Mesendoderm (in vitro differentiated cells): ENCODE data around the gene METTL2B. TPM values are rescaled to one million over a fixed set of nuclear protein-coding genes. Genes with fewer than 3 reads are reported as not detected.
A peak's percentile ranks its signal among the peaks of the same experiment; 100 is the strongest.
"Not testable (repeated sequence)": the region's sequence is repeated elsewhere in the genome, so short reads cannot be mapped to it uniquely, and the experiment has no call there.

Experiments
- DNase-seq: peaks from one replicate; pipeline ENCODE4 v3.0.0; 2013
- H2AK5ac ChIP-seq: 2 replicates; pipeline ENCODE4 v1.6.1; 2013; ENCODE audit warnings: low read length, inconsistent platforms
- H2BK120ac ChIP-seq: 2 replicates; pipeline ENCODE4 v1.6.1; 2013; ENCODE audit warnings: low read depth, mild to moderate bottlenecking, low read length, moderate library complexity, mixed read lengths
- H2BK15ac ChIP-seq: replicated peaks from 2 replicates; pipeline ENCODE4 v1.6.1; 2013; ENCODE audit warnings: low read depth, mild to moderate bottlenecking, moderate library complexity
- H2BK5ac ChIP-seq: 2 replicates; pipeline ENCODE4 v1.6.1; 2013; ENCODE audit warnings: low read length, inconsistent platforms
- H3K18ac ChIP-seq: 2 replicates; pipeline ENCODE4 v1.6.1; 2013; ENCODE audit warnings: mild to moderate bottlenecking, low read length, mixed read lengths
- H3K23ac ChIP-seq: one replicate; pipeline ENCODE4 v1.6.1; 2013; ENCODE audit warnings: low read length
- H3K27ac ChIP-seq: 2 replicates; pipeline ENCODE4 v1.5.1; 2013; ENCODE audit warnings: low read depth, mild to moderate bottlenecking, inconsistent platforms, low read length, moderate library complexity
- H3K27me3 ChIP-seq: 2 replicates; pipeline ENCODE4 v1.6.1; 2013; ENCODE audit warnings: low read length, control low read depth, mild to moderate bottlenecking, inconsistent platforms; ENCODE audit not compliant: insufficient read depth, poor library complexity
- H3K36me3 ChIP-seq: 2 replicates; pipeline ENCODE4 v1.6.1; 2013; ENCODE audit warnings: low read length, inconsistent platforms; ENCODE audit not compliant: control insufficient read depth, insufficient read depth
- H3K4ac ChIP-seq: one replicate; pipeline ENCODE4 v1.6.1; 2013; ENCODE audit warnings: low read depth, mild to moderate bottlenecking, low read length, moderate library complexity
- H3K4me1 ChIP-seq: 2 replicates; pipeline ENCODE4 v1.6.1; 2013; ENCODE audit warnings: low read depth, low read length, inconsistent platforms; ENCODE audit not compliant: control insufficient read depth
- H3K4me2 ChIP-seq: 2 replicates; pipeline ENCODE4 v1.6.1; 2013; ENCODE audit warnings: low read length
- H3K4me3 ChIP-seq: 2 replicates; pipeline ENCODE4 v1.5.1; 2013; ENCODE audit warnings: mild to moderate bottlenecking, low read length
- H3K56ac ChIP-seq: one replicate; pipeline ENCODE4 v1.6.1; 2013; ENCODE audit warnings: low read length
- H3K79me1 ChIP-seq: 2 replicates; pipeline ENCODE4 v1.6.1; 2013; ENCODE audit warnings: low read length, inconsistent platforms
- H3K79me2 ChIP-seq: 2 replicates; pipeline ENCODE4 v1.6.1; 2013; ENCODE audit warnings: mild to moderate bottlenecking, low read length; ENCODE audit not compliant: control insufficient read depth, insufficient read depth
- H3K9ac ChIP-seq: 2 replicates; pipeline ENCODE4 v1.6.1; 2013; ENCODE audit warnings: low read length, inconsistent platforms
- H4K5ac ChIP-seq: one replicate; pipeline ENCODE4 v1.6.1; 2013; ENCODE audit warnings: low read length
- H4K8ac ChIP-seq: one replicate; pipeline ENCODE4 v1.6.1; 2013; ENCODE audit warnings: low read depth, mild to moderate bottlenecking, control low read depth, low read length, moderate library complexity
- WGBS: extraction: QIAGEN DNeasy Blood & Tissue Kit; methylation state at CpG from one replicate; pipeline ENCODE4 v1.1.7; 2013; ENCODE audit warnings: low lambda C conversion rate, missing lambda C conversion rate; ENCODE audit not compliant: insufficient coverage; ENCODE audit errors: extremely low coverage; 5-methylcytosine and 5-hydroxymethylcytosine counted together
- polyA plus RNA-seq, 2 experiments: library from polyadenylated mRNA; stranded (reverse); fragments of 200-250 nt; gene quantifications; one replicate each; pipeline ENCODE4 v1.2.3, GENCODE V29; 2013

Gene METTL2B, protein sequence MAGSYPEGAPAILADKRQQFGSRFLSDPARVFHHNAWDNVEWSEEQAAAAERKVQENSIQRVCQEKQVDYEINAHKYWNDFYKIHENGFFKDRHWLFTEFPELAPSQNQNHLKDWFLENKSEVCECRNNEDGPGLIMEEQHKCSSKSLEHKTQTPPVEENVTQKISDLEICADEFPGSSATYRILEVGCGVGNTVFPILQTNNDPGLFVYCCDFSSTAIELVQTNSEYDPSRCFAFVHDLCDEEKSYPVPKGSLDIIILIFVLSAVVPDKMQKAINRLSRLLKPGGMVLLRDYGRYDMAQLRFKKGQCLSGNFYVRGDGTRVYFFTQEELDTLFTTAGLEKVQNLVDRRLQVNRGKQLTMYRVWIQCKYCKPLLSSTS
- polyA plus RNA-seq (2013, experiment 1 of 2): 28.8 TPM
- 27.4 TPM for polyA plus RNA-seq (2013, experiment 2 of 2)

DNA sequence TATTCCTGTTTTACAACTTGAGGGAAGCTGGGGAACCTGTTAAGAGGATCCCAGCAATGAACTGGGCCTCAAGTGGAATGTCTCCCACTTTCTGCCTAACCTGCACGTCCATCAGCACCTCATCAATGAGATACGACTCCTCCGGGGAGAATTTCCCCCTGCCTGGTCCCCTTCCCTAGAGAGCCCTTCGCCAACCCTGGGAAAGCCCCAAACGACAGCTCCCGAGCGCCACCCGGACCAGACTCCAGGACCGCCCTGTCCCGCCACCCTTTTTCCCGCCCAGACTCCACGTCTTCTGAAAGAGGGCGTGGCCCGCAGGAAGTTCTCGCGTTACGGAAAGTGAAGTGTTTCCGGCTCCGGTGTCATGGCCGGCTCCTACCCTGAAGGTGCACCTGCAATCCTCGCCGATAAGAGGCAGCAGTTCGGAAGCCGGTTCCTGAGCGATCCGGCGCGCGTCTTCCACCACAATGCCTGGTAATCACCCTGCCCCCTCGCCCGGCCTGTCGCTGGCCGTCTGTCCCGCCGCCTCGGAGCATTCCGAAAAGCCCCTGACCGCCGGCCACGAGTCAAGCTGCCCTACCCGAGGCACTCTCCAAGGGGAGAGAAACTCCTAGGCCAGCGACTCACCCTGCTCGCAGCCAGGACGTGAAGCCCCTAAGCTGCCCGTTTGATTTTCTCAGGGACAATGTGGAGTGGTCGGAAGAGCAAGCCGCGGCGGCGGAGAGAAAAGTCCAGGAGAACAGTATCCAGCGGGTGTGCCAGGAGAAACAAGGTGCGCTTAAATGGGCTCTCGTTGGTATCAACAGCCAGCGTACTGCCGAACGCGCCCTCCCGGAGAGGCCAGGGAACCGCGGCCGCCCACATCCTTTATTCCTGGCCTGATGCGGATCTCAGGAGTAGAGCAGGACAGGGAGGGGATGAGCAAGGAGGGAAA, at the start of gene METTL2B:
Gene METTL2B, plus strand, starts transcription at position 347 of the 934 bp plus-strand sequence. Its CDS starts 18 bp downstream, at position 365.
- peak within 1 kb of the TSS; percentile 43 for H3K27ac ChIP-seq
- not testable (repeated sequence) for H3K79me1 ChIP-seq, H2BK5ac ChIP-seq, H2BK15ac ChIP-seq, H4K8ac ChIP-seq, H4K5ac ChIP-seq, H3K79me2 ChIP-seq, H3K4me1 ChIP-seq, H3K23ac ChIP-seq, H2AK5ac ChIP-seq, H3K36me3 ChIP-seq, H2BK120ac ChIP-seq, H3K27me3 ChIP-seq
- peak within 1 kb of the TSS; percentile 64 for H3K4me2 ChIP-seq
- peak within 1 kb of the TSS; percentile 7 for H3K4ac ChIP-seq
- no CpG with 5 or more reads among the region's 62 CpGs for WGBS
- H3K56ac ChIP-seq: peak within 1 kb of the TSS; percentile 90
- H3K9ac ChIP-seq: peak within 1 kb of the TSS; percentile 75
- peak within 1 kb of the TSS; percentile 77 for H3K4me3 ChIP-seq
- peak; percentile 98 for DNase-seq
- peak within 1 kb of the TSS; percentile 39 for H3K18ac ChIP-seq

DNA sequence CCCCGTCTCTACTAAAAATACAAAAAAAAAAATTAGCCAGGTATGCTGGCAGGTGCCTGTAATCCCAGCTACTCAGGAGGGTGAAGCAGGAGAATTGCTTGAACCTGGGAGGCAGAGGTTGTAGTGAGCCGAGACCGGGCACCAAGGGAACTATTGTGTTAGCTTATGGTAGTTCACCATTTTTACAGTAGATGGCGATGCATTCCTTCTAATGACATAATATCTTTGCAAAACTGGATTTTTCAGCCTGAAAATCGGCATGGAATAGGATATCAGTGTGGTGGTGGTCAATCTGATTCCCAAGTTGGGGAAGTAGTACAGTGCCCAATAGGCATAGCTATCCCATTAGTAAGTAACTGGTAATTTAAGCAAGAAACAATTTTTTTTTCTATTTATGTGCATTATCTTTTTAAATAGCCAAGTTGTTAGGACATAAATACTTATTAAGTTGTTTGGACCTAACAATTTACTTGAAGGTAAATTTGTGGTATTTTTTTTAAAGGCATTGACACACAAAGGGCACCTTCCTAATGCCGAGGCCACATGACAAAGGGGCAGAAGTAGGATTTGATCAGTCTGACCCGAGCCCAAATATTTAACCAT, 49.2 kb upstream of the METTL2B start:
- no peak overlapping the region for H3K4ac ChIP-seq
- H2AK5ac ChIP-seq: no peak overlapping the region
- no peaks in the 10 kb centered on the region for H3K79me1 ChIP-seq
- WGBS: no CpG with 5 or more reads among the region's 7 CpGs
- H2BK5ac ChIP-seq: no peak overlapping the region
- no peak overlapping the region for H3K23ac ChIP-seq
- H3K56ac ChIP-seq: no peak overlapping the region
- no peak overlapping the region for H3K4me3 ChIP-seq
- no peak overlapping the region for H3K9ac ChIP-seq
- no peak overlapping the region for H4K8ac ChIP-seq
- no peaks in the 10 kb centered on the region for H3K79me2 ChIP-seq
- DNase-seq: peak; percentile 70
- no peaks in the 10 kb centered on the region for H3K27me3 ChIP-seq
- no peaks in the 10 kb centered on the region for H3K36me3 ChIP-seq
- no peak overlapping the region for H4K5ac ChIP-seq
- H3K27ac ChIP-seq: no peak overlapping the region
- no peak overlapping the region for H2BK15ac ChIP-seq
- H3K18ac ChIP-seq: no peak overlapping the region
- H3K4me1 ChIP-seq: no peaks in the 10 kb centered on the region
- H2BK120ac ChIP-seq: no peak overlapping the region
- H3K4me2 ChIP-seq: no peak overlapping the region

DNA sequence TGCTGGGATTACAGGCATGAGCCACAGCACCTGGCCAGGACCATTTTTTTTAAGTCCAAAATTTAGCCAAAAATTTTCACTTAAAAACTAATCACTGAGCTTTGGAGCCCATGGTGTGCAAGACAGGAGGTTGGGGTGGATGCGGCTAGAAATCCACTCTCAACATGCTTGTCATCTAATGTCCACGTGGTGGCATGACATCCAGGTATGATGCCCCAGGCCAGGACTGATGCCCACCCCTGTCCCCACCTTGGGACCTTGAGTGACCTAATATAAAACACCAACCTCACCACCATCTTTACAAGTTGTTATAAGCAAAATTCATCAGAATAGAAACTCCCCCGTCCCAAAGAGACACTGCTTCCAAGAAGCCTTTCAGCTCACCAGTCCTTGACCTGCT, 46.3 kb upstream of the METTL2B start:
- Histone ChIP-seq H3K18ac (no peak overlapping the region), H3K23ac (no peak overlapping the region), H2BK120ac (no peak overlapping the region), H3K9ac (no peak overlapping the region), H3K4me2 (no peak overlapping the region), H3K79me2 (no peaks in the 10 kb centered on the region), H3K56ac (no peak overlapping the region), H3K79me1 (no peaks in the 10 kb centered on the region), H3K4me1 (peaks cover 3% of the 10 kb centered on the region), H3K4me3 (no peak overlapping the region), H4K5ac (no peak overlapping the region), H3K27ac (no peak overlapping the region), H2BK15ac (no peak overlapping the region), H2AK5ac (no peak overlapping the region), H3K27me3 (no peaks in the 10 kb centered on the region), H2BK5ac (no peak overlapping the region), H3K36me3 (no peaks in the 10 kb centered on the region), H3K4ac (no peak overlapping the region), H4K8ac (no peak overlapping the region)
- no CpG with 5 or more reads among the region's 3 CpGs for WGBS
- no peak for DNase-seq

DNA sequence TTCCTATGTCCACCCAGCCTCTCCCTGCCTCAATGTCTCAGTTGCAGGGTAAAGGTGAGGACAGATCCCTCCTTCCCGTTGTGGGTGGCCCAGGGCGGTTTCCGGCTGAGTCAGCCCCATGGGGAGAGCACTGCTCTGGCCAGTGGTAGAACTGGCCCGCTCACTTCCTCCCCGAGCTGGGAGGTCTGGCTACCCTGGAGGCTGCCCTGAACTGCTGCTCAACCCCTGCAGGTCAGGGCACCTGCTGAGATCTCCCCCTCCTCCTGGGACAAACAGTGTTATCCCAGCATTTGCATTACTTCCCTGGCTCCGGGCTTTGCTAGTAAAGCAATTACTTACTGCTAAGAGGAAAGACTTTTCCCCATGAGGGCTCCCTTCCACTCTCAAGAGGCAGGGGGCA, 45.3 kb upstream of the METTL2B start:
- H2BK5ac ChIP-seq: no peak overlapping the region
- no peak overlapping the region for H3K56ac ChIP-seq
- H3K79me1 ChIP-seq: no peaks in the 10 kb centered on the region
- no peak overlapping the region for H2BK15ac ChIP-seq
- H3K27me3 ChIP-seq: no peaks in the 10 kb centered on the region
- no peak overlapping the region for H3K4ac ChIP-seq
- no peak overlapping the region for H4K5ac ChIP-seq
- no peak overlapping the region for H4K8ac ChIP-seq
- H3K23ac ChIP-seq: no peak overlapping the region
- H2AK5ac ChIP-seq: no peak overlapping the region
- no peaks in the 10 kb centered on the region for H3K79me2 ChIP-seq
- no peak overlapping the region for H3K9ac ChIP-seq
- H3K4me1 ChIP-seq: peaks cover 5% of the 10 kb centered on the region
- H3K4me3 ChIP-seq: no peak overlapping the region
- no peak overlapping the region for H3K4me2 ChIP-seq
- DNase-seq: peak; percentile 53
- H2BK120ac ChIP-seq: no peak overlapping the region
- no peaks in the 10 kb centered on the region for H3K36me3 ChIP-seq
- WGBS: no CpG with 5 or more reads among the region's 6 CpGs
- no peak overlapping the region for H3K18ac ChIP-seq
- no peak overlapping the region for H3K27ac ChIP-seq

DNA sequence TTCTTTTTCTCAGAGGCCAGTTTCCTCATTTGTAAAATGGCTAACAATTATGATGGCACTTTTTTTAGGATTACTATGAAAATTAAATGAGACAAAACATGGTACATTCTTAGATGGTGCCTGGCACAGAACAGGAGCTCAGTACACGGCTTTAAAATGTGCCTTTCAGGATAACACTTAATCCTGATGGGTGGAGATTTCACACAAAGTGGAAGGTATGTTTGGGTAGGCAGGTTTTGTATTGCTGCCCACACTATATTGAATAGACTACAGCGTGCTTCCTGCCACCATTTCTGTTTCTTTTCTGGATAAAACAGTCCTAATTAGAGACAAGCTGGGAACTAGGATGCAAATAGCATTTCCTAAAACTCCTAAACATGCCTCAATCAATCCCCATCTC, 44.8 kb upstream of the METTL2B start:
- no peak overlapping the region for H3K4me2 ChIP-seq
- H3K79me2 ChIP-seq: no peaks in the 10 kb centered on the region
- H3K27me3 ChIP-seq: no peaks in the 10 kb centered on the region
- H3K56ac ChIP-seq: no peak overlapping the region
- no peak overlapping the region for H3K4me3 ChIP-seq
- H3K4ac ChIP-seq: no peak overlapping the region
- no peak overlapping the region for H3K27ac ChIP-seq
- no peak overlapping the region for H3K18ac ChIP-seq
- H4K8ac ChIP-seq: no peak overlapping the region
- H2AK5ac ChIP-seq: no peak overlapping the region
- H3K79me1 ChIP-seq: no peaks in the 10 kb centered on the region
- H2BK5ac ChIP-seq: no peak overlapping the region
- no peaks in the 10 kb centered on the region for H3K36me3 ChIP-seq
- WGBS: no CpG with 5 or more reads among the region's 2 CpGs
- H2BK15ac ChIP-seq: no peak overlapping the region
- no peak overlapping the region for H3K23ac ChIP-seq
- no peak overlapping the region for H3K9ac ChIP-seq
- DNase-seq: no peak
- H4K5ac ChIP-seq: no peak overlapping the region
- H3K4me1 ChIP-seq: peaks cover 5% of the 10 kb centered on the region
- H2BK120ac ChIP-seq: no peak overlapping the region
